HG03571 (cell line): ENCODE measurements around the gene ERC2.
"Not testable (repeated sequence)": the region's sequence is repeated elsewhere in the genome, so short reads cannot be mapped to it uniquely, and the experiment has no call there.

Source experiments
- ATAC-seq: cut with Tn5 transposase; IDR thresholded peaks from one replicate; pipeline ENCODE4 v1.9.1; 2021; ENCODE audit not compliant: unreplicated experiment

Gene ERC2

GRCh38 chr3:56086355-56086754 is 381.9 kb downstream of the ERC2 start:
- ATAC-seq = no peak

GRCh38 chr3:56081246-56081645 is 387.0 kb downstream of the ERC2 start:
- ATAC-seq = no peak

DNA sequence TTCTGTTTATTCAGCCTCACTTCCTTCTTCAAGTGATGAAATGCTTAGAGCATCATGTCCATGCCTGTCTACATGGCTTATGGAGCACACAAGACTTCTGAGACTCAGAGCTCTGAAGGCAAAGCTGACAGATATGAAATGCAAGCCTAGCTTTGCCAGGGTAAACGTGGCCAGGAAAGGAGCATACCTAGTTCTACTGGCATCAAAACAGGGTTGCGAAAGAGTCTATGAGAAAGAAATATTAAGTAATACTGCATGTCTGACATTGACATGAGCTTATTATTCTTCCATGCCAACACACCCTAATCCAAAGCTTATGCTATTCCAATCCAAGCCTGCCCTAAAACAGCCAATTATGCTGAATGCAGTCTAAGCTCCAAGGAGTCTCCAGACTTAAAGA is 391.5 kb downstream of the ERC2 start:
- ATAC-seq = no peak

GRCh38 chr3:56075089-56075488 is 393.2 kb downstream of the ERC2 start:
- ATAC-seq = no peak

DNA sequence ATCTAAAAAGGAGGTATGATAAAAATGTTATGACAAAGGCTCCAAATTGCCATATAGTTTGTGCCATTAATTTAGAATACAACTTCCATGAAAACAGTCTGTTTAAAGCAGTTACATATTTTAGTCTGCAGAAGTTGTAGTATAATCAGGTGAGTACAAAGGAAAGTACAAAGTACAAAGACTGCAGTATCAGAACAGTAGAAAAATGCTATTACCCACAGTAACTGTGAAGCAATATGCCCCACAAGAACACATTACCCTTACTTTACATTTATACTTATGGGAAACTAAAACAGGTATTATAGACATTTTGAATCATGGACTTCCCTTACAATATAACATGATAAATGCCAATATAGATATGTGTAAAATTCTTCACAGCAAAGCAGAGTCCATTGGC is 398.5 kb downstream of the ERC2 start:
- no peak for ATAC-seq

DNA sequence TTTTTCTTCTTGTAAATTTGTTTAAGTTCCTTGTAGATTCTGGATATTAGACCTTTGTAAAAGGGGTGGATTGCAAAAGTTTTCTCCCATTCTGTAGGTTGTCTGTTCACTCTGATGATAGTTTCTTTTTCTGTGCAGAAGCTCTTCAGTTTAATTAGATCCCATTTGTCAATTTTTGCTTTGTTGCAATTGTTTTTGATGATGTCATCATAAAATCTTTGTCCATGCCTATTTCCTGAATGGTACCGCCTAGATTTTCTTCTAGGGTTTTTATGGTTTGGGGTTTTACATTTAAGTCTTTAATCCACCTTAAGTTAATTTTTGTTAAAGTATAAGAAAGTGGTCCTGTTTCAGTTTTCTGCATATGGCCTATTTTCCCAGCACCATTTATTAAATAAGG is 401.9 kb downstream of the ERC2 start:
- ATAC-seq = not testable (repeated sequence)

GRCh38 chr3:56064684-56065083 is 403.6 kb downstream of the ERC2 start:
- no peak for ATAC-seq

DNA sequence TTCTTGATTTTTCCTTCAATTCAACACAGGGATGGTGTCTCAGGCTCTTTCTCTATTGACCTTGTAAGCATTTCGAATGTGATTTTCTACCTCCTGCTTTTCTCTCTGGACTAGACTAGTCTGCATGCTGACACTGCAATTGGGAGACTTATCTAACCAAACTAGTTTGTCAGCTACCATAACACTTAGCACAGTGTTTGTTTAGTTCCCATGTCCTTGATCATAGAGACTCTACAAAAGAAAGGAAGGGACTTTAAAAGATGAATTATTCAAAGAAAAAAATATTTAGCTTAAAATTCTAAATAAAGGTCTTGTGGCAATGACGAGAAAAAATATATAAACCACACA is 407.0 kb downstream of the ERC2 start:
- no peak for ATAC-seq

- ATAC-seq = no peak
These were observed 407.6 kb downstream of the ERC2 start for GRCh38 chr3:56060521-56061278.

- ATAC-seq = no peak
These were observed 408.5 kb downstream of the ERC2 start for GRCh38 chr3:56059731-56060130.

DNA sequence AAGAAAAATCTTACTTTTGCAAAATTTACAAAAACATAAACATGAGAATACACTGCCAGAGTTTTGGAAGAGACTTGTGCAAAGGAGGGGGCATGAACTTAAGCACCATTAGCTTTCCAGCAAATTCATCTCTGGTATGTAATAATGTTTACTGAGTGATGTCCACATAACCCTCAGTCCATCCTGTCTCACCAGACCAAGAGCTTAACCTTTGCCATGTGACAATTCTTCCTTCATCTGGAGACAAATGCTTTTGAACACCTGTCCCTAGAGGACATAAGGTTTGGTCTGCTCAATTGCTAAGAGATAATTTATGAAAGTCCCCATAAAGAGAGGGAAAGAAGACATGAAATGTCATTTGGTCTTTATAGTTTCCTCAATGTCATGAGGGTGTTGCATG is 412.3 kb downstream of the ERC2 start:
- no peak for ATAC-seq

DNA sequence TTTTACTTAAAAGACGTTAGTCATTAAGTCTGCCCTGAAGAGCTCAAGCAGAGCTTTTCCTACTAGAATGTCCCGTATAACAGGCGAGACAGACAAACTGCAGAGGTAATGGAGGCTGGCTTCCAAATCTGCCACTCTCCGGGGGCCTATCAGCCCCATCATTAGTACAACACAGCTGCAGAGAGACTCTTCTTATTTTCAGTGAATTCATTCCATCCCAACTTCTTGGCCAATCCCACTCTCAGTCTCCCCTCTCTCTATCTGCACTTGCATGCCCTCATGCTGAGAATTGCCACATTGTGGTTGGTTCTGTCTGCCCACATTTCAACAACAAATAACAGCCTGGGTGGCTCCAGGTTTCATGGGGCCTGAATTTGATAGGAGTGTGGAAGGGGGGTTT is 412.7 kb downstream of the ERC2 start:
- ATAC-seq = no peak

DNA sequence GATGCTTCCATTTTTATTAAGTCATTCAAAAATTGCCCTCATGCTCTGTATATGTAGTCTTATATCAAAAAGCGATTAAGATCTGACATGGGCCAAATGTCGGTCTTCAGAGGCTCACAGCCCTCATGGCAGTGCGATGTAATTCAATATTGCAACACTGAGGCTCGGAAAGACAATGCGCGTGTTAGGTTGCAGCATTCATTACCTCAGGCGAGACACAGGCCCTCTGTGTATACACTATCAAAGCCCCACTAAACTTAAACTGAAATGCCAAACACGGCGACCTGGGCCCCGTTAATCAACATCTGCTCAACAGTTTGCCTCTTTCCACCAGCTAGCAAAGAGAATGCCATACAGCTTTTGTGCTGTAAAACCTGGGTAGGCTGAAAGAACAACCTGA is 413.4 kb downstream of the ERC2 start:
- ATAC-seq = no peak

- no peak for ATAC-seq
These were observed 414.5 kb downstream of the ERC2 start for GRCh38 chr3:56053727-56054126.

DNA sequence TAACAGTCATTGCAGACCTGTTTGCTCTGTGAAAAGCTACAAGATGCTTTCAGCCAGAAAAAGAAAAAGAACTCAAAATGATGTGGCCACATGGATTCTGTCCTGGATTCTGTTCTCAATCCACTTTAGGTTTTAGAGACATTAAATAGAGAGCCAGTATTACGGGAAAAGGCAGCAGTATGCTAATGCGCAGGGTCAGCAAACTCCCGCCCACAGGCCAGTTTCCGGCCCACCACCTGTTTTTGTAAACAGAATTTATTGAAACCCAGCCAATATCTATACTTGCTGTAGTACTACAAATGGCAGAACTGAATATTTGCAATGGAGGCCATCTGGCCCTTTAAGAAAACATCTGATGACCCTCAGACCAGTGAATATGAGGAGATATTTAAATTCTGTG is 416.1 kb downstream of the ERC2 start:
- ATAC-seq = no peak

GRCh38 chr3:56051052-56051451 is 417.2 kb downstream of the ERC2 start:
- ATAC-seq = no peak

GRCh38 chr3:56048946-56049345 is 419.3 kb downstream of the ERC2 start:
- ATAC-seq = no peak

- no peak for ATAC-seq
These were observed 419.9 kb downstream of the ERC2 start for GRCh38 chr3:56048331-56048730.

- ATAC-seq = no peak
These were observed 425.8 kb downstream of the ERC2 start for GRCh38 chr3:56042326-56042951.

DNA sequence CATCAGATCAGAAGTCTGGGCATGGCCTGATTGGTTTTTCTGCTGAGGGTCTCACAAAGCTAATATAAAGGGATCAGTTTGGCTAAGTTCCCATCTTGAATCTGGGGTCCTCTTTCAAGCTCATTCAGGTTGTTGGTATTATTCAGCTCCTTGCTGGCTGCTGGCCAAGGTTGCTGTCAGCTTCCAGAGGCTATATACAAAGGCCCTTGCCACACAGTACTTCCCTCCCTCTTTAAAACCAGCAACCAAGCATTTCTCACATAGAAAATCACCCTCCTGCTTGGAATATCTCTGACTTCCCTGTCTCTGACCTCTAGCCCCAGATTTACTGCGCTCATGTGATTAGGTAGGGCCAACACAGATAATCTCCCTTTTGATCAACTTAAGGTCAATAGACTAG is 442.9 kb downstream of the ERC2 start:
- ATAC-seq = no peak

GRCh38 chr3:56023546-56023945 is 444.7 kb downstream of the ERC2 start:
- no peak for ATAC-seq

GRCh38 chr3:56022619-56023018 is 445.6 kb downstream of the ERC2 start:
- no peak for ATAC-seq
